GM19351 (cell line): ENCODE measurements around the gene KPNA1.
"Not testable (repeated sequence)": the region's sequence is repeated elsewhere in the genome, so short reads cannot be mapped to it uniquely, and the experiment has no call there.

ENCODE experiments used
- ATAC-seq: cut with Tn5 transposase; IDR thresholded peaks from one replicate; pipeline ENCODE4 v1.9.1; 2021; ENCODE audit warnings: mild to moderate bottlenecking, moderate library complexity; ENCODE audit not compliant: unreplicated experiment

KPNA1 gene

GRCh38 chr3:122481390-122481789 lies 33.3 kb downstream of the KPNA1 start:
- ATAC-seq, result no peak

DNA sequence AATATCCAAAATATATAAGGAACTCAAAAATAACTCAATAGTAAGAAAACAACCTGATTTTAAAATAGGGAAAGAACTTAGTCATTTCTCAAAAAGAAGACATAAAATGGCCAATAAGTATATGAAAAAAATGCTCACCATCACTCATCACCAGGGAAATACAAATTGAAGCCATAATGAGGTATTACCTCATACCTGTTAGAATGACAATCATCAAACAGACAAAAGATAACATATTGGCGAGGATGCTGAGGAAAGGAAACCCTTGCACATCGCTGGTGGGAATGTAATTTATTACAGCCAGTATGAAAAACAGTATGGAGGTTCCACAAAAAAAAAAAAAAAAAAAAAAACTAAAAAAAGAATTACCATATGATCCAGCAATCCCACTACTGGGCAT lies 38.2 kb downstream of the KPNA1 start:
- ATAC-seq, result no peak

GRCh38 chr3:122475316-122475715 lies 39.4 kb downstream of the KPNA1 start:
- no peak for ATAC-seq

GRCh38 chr3:122469659-122470058 lies 45.1 kb downstream of the KPNA1 start:
- ATAC-seq, result no peak

DNA sequence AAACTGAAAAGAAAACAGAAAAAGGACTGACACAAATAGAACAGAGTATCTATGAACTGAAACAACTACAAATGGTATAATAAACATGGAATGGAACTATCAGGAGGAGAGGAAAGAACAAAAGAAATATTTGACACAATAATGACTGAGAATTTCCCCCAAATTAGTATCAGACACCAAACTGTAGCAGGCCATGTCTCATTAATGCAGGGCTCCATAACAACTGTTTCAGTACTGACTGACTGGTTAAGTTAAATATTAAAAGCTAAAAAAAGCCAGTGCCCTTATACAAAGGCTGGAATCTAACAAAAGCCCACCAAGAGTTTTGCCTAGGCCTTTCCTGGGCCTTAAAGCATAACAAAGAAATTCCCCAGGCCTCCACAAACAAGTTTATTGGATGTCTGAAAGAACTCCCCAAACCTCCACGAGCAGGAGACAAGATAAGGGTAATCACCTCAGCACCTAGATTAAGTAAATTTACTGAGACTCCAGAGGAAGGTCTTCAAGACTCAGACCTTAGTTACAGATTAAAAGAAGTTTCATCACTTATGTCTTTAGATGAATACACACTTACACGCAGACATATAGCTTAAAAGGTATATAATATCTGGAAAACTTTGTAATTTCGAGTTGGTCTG lies 45.7 kb downstream of the KPNA1 start:
- ATAC-seq, result no peak

DNA sequence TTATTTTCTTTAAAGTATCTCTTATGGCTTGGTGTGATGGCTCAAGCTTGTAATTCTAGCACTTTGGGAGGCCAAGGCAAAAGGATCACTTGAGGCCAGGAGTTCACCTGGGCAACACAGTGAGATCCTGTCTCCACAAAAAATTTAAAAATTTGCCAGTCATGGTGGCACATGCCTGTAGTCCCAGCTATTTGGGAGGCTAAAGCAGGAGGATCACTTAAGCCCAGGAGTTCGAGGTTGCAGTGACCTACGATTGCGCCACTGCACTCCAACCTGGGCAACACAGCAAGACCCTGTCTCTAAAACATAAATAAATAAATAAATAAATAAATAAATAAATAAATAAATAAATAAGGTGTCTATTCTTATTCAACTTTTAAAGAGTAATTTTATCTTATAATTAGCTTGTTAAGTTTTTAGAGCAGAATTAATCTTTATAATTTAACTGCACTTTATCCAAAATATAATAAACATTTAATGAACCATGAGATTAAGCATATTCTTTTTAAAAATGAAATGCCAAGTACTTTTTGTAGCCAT lies 48.0 kb downstream of the KPNA1 start:
- ATAC-seq, result no peak

- no peak for ATAC-seq
These were observed 50.1 kb downstream of the KPNA1 start for GRCh38 chr3:122464659-122465058.

DNA sequence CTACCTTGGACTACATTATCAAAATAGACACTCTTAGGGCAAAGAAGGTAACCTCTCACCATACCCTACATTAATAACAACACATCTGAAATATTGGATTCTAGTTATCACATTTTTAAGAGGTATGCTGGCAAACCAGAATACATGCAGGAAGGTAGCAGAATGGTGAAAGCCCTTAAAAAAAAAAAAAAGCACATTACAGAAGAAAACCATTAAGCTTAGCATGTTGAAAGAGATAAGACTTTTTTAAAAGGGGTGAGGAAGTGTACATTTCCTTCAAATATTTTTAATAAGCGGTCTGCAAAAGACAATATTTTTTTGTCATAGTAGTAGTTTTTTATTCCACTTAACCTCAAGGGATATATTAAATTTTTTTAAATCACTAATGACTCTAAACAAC lies 52.3 kb downstream of the KPNA1 start:
- no peak for ATAC-seq

GRCh38 chr3:122461806-122462205 lies 52.9 kb downstream of the KPNA1 start:
- ATAC-seq, result no peak

DNA sequence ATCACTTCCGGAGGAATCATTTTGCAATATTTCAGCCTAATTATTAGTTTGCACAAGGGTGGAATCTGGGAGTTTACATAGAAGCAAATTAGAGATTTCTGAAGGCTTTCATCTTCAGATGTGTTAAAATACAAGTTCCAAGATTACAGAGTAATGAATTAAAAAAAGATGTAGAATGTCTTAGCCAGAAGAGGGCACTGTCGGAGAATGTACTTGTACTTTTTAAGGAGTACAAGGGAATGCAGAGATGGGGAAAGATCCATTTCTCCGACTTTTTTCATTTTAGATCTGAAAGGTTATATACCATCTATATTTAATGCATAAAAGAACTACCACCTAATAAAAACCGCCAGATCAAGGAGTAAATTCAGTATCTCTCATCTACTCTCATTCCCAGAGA lies 55.7 kb downstream of the KPNA1 start:
- ATAC-seq, result no peak

- ATAC-seq, result no peak
These were observed 57.0 kb downstream of the KPNA1 start for GRCh38 chr3:122457706-122458105.

DNA sequence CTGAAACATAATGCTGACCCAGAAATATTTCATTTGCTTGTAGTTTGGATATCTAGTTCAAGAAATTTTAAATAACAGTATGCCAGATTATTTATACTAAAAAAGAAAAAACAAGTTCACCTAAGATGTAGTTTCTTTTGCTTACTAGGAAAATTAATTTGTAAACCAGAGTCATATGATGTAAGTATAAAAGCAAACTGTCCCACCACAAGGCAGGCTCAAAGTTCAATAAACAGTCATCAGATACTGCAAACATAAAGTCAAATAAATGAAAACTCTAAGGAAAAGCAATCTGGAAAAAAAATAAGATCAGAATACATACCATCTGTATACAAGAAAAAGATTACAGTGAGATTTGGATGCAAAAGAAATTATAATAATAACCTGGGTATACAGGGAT lies 58.7 kb downstream of the KPNA1 start:
- no peak for ATAC-seq

DNA sequence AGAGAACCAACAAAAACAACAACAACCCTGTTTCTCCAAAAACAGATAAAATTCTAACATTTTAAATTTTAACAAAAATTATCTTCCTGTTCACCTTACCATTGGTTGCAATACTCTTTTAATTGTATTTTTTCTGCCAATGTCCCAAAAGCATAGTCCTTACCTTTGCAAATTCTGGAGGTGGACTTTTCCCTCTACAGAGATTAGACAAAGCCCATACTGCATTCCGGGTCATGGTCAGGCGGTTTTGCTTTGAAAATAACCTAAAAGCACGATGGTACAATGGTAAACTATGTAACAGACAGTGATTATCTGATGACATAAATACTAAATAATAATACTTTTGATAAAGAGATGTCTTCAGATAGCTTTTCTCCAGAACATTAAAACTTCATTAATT lies 63.4 kb downstream of the KPNA1 start:
- no peak for ATAC-seq

DNA sequence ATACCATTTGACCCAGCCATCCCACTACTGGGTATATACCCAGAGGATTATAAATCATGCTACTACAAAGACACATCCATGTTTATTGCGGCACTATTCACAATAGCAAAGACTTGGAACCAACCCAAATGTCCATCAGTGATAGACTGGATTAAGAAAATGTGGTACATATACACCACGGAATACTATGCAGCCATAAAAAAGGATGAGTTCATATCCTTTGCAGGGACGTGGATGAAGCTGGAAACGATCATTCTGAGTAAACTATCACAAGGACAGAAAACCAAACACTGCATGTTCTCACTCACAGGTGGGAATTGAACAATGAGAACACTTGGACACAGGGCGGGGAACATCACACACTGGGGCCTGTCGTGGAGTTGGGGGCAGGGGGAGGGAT lies 66.5 kb downstream of the KPNA1 start:
- not testable (repeated sequence) for ATAC-seq

DNA sequence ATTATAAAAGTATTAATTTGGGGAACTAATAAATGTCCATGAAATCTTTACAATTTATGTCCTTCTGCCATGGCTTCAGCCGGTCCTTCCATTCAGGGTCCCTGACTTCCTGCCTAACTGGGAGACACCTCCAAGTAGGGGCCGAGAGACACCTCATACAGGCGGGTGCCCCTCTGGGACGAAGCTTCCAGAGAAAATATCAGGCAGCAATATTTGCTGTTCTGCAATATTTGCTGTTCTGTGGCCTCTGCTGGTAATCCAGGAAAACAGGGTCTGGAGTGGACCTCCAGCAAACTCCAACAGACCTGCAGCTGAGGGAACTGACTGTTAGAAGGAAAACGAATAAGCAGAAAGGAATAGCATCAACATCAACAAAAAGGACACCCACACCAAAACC lies 70.2 kb downstream of the KPNA1 start:
- not testable (repeated sequence) for ATAC-seq

DNA sequence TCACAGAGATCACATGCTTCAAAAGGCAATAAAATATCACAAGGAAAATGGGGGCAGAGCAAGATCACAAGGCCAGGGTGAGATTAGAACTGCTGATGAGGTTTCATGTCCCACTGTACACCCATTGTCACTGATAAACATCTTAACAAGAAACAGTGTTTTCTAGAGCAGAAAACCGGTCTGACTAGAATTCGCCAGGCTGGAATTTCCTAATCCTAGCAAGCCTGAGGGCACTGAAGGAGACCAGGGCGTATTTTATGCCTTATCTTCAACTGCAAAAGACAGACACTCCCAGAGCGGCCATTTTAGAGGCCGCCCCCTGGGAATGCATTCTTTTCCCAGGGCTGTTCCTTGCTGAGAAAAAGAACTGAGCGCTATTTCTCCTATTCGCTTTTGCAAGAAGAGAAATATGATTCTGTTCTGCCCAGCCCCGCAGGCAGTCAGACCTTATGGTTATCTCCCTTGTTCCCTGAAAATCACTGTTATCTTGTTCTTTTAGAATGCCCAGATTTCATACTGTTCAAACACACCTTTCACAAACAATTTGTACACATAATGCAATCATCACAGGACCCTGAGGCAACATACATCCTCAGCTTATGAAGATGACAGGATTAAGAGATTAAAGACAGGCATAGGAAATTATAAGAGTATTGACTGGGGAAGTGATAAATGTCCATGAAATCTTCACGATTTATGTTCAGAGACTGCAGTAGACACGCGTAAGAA lies 70.8 kb downstream of the KPNA1 start:
- not testable (repeated sequence) for ATAC-seq

GRCh38 chr3:122443090-122443489 lies 71.6 kb downstream of the KPNA1 start:
- no peak for ATAC-seq

DNA sequence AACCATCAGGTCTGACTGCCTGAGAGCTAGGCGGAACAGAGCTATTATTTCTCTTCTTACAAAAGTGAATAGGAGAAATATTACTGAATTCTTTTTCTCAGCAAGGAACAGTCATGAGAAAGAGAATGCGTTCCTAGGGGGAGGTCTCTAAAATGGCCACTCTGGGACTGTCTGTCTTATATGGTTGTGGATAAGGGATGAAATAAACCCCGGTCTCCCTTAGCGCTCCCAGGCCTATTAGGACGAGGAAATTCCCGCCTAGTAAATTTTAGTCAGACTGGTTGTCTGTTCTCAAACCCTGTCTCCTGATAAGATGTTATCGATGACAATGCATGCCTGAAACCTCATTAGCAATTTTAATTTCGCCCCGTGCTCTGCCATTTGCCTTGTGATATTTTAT lies 78.8 kb downstream of the KPNA1 start:
- ATAC-seq, result no peak

GRCh38 chr3:122430371-122430770 lies 84.4 kb downstream of the KPNA1 start:
- no peak for ATAC-seq

GRCh38 chr3:122427857-122428471 lies 86.8 kb downstream of the KPNA1 start:
- no peak for ATAC-seq

DNA sequence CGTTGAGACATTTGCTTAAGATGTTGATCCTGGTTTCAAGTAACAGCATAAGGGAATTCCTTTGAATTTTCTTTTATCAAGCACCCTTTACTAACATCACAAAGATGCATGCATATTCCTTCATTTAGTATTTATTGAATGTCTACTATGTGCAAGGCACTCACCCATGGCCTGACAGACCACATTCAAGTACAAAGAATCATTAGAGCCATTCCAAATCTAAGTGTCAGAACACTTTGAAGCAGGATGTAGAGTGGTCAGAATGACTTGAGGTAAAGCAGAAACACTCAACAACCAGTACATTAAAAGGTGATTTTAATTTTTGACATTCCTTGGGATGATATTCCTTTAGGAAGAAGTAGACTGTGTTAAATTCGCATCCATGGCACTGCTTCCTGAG lies 92.9 kb downstream of the KPNA1 start:
- no peak for ATAC-seq

GRCh38 chr3:122421101-122421500 lies 93.6 kb downstream of the KPNA1 start:
- no peak for ATAC-seq
